Measurements from ENCODE around the gene RSPH6A.

RSPH6A gene

DNA sequence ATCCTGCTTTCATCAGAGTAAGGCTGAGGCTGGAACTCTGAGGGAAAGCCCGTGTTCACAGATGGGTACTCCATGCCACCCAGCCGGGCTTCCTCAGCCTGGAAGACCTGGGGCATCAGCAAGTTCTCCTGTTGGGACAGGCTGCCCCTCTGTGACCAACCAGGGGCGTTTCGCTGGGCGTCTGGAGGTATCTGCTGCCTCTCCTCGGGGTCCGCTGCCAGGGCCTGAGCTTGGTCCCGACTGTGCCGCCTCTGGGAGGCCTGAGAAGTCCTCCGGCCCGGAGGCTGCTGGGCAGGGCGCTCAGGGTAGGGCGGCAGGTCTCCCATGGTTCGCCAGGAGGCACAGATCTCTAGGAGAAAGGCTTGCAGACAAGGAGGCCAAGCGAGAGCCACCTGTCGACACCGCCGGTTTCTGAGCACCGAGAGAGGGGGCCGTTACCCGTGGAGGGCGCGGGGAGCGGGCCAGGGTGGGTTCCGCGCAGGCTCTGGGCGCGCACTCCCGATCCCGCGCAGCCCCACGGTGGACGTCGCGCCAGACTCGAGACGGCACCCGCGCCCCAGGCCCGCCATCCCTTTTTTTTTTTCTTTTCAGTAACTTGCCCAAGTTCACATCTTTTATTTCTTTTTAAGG, at the start of gene RSPH6A:
Gene RSPH6A (minus strand): TSS at position 458 of the 630 bp plus-strand sequence. CDS start 132 bp downstream, at position 326.
- DNase-seq: no peak

DNA sequence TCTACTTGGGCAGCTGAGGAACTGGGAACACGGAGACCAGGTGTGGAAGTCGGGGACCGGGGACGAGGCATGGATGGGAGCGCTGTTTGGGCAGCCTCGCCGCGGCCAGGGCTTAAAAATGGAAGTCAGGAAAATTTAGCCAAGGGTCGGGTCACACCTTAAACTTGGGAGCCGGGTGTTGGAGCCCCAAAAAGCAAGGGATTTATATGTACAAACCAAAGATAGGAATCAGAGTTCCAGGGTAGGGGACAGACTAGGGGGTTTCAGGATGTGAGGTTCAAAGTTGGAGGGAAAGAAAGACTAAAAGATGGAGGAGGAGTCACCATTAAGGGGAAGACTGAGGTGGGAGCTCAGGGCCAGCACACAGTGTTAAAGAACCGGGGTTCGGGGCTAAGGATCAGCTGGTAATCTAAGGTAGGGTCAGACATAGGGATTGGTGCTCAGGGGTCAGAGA, 49.5 kb upstream of the RSPH6A start:
- no peak for DNase-seq

DNA sequence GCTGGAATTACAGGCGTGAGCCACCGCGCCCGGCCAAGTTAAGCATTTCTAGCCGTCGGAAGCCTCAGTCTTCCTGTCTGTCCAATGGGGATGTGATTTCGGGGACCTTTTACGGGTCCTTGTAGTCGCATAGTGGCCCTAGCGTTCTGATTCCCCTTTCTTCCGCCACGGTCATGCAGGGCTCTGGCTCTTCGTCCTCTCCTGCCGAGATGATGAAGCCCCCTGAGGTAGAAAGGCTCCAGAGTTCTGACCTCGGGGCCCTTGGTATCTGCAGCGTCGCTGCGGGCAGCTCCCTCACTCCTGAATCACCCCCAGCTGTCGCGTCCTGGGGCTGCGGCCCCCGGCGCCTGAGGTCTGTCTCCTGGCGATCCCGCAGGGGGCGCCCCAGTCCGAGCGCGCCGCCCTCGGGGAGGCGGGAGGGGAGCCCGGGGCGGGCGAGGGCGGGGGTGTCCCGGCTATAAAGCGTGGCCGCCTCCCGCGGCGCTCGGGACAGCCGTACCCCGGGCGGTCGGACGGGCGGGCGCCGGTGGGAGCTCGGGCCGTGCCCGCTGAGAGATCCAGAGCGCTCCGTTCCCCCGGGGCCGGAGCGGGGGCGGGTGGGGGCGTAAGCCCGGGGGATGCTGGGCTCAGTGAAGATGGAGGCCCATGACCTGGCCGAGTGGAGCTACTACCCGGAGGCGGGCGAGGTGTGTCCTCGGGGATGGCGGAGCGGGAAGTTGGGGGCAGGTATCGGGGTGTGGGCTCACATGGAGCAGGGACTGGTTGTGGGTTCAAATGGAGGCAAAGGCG, 48.9 kb upstream of the RSPH6A start, which contains the start of gene FOXA3:
Gene FOXA3 (plus strand): TSS at position 487 of the 789 bp plus-strand sequence. CDS start 131 bp downstream, at position 618.
- peak; percentile 35 to 55 for DNase-seq

DNA sequence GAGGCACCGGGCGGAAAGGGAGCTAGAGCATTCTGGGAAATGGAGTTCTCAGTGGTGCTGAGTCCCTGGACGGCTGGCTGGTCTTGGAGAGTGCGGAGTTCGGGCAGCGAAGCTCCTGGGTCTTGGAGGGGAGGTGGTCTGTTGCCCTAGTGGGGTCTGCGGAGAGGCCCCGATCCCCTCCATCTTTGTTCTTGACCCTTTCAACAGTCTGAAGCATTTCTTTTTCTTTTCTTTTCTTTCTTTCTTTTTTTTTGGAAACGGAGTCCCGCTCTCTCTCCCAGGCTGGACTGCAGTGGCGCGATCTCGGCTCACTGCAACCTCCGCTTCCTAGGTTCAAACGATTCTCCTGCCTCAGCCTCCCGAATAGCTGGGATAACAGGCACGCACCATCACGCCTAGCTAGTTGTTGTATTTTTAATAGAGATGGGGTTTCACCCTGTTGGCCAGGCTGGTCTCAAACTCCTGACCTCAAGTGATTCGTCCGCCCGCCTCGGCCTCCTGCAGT, 48.3 kb upstream of the RSPH6A start:
- DNase-seq: no peak

DNA sequence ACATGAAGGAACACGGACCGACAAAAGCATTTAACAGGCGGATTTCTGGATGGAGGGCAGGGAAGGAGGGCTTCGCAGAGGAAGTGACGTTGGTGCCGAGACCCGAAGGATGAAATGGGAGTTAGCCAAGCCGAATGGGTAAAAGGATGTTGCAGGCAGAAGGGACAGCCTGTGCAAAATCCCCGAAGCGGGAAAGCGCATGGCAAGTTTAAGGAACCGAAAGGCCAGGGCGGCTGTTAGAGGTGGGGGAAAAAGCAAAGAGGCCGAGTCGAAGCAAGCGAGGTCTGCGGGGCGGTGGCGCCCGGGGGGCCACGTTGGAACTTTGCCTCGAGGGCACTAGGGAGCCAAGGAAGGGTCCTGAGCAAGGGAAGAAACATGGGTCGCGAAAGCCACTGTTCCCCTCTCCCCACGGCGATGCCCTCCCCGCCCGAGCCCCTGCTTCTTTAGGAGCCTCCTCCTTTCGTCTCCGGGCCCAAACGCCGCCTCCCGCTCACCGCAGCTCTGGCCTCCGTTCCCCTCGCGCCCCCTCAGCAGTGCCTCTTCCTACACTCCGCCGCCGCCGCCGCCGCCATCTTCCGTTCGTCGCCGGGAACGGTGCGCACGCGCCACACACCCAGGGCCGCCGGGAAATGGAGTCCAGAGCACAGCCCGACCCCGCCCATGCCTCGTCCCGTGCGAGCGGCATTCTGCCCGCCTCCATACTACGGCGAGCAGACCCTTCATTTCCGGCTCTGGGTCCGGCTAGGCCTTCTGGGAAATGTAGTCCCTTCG, 47.6 kb upstream of the RSPH6A start, which contains the start of gene SYMPK:
Gene SYMPK (minus strand): TSS at position 584 of the 771 bp plus-strand sequence. CDS start 8,652 bp downstream, outside the sequence.
- peak; percentile 99 for DNase-seq

DNA sequence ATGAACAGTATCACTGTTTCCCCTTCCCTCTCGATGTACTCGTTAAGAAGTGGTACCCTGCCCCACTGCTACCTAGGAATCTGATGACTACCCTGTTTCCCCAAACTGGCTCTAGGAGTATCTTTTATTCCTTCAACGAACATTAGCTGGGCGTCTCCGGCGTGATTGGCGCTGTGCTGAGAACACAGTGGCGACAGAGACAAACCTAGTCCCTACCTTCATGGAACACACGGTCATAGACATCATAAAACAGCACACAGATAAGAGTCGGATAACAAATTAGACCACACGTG, 47.1 kb upstream of the RSPH6A start:
- no peak for DNase-seq

DNA sequence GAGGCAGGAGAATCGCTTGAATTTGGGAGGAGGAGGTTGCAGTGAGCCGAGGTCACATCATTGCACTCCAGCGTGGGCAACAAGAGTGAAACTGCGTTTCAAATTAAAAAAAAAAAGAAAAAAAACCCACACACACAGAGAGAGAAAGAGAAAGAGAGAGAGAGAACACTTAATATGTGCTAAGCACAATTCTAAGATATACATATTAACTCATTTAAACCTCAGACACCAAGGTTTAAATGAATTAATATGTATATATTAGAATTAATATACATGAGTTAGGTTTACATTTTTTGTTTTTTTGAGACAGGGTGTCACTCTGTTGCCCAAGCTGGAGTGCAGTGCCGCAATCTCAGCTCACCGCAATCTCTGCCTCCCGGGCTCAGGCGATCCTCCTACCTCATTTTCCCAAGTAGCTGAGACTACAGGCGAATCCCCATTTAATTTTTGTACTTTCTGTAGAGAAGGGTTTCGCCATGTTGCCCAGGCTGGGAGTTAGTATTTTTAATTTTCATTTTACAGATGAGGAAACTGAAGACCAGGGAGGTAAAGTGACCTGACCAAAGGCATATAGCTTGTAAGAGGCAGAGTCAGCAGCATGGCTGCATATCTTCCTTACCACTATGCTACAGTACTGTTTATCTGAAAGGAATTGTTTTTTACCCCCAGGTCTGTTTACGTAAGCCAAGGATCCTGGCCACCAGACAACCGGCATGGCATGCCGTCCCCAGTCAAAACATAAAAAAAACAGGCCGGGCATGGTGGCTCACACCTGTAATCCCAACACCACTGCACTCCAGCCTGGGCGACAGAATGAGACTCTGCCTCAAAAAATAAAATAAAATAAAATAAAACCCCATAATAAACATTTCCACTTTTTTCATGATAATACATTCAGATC, 45.5 kb upstream of the RSPH6A start:
- no peak for DNase-seq

DNA sequence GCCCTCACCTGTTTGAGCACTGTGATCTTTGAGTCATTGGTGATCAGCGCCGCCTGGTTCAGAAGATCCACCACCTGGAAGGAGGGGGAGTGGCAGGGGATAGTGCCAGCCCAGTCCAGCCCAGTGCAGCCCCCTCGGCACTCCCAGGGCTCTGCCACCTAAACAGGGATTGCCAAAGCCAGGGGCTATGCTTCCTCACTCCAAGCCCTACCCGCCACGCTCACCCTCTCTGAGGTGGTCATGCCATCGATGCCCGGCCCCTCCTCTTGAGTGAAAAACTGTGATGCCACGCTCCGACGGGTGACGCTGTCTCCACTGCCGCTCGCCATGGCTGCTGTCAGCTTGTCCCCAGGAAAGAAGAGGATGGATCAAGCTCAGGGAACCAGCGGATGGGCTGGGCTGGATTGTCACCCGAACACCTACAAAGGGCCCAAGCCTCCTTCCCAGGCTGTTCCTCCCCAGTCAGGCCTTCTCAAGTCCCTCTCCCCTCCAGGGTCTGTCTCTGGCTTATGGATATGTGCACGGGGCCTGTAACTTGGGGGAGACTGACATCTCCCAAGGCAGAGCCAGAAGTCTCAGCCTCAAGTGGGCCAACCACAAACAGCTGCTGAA, 39.2 kb upstream of the RSPH6A start:
- no peak for DNase-seq

DNA sequence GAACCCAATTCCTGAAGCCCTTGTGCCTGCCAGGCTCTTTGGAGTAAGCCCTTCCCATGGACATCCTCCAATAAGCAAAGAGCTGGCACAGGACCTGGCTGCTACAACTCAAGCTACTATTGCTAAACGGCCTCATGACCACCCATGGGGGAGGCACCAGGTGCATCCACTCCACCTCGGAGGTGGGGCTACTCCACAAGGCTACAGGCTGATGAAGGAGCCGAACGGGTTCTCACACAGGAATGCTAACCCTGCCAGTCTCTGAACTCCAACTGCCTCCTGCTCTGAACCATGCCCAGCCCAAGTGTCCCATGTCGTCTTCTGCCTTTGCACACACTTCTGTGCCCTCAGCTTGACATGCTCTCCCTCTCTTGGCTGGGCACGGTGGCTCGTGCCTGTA, 37.9 kb upstream of the RSPH6A start:
- no peak for DNase-seq

DNA sequence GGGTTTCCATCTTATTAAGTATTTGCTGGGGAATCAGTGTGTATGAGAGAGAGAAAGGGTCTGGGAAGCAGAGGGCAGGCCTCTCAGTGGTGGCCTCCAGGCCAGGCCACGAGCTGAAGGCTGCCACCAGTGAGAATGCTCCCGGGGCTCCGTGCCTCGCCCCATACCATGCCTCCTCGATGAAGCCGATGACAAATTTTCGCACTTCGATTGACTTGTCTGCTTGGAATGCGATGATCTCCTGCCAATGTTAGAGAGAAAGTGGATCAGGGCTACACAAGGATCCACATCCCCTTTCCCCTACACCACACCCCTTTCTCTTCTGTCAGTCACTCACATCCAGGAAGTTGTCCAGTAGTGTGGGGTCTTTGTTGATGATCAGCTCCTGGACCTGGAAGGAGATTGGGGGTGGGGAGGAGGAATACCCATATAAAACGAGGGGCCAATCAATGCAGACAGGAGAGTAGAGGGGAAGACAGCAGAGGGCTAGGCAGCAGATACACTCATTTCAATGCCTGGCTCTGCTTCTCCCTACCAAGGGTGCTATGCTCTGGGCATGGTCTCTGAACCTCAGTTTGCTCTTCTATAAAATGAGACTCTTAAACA, 37.1 kb upstream of the RSPH6A start:
- no peak for DNase-seq

DNA sequence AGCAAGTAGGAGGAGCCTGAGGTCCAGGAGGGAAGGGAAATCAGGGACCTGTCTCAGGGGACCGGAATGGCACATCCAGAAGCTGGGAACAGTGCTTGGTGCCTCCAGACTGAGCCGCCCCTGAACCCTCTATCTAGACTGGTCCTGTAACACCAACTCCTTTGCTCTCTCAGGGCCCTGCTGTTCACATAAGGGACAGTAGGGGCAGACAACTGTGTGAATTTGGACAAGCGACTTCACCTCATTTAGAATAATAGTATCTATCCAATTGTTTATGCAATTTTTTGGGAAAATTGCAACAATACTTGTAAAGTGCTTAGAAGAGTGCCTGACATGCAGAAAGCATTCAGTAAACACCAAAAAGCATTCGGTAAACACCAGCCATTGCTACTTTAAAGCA, 33.8 kb upstream of the RSPH6A start:
- DNase-seq: no peak

DNA sequence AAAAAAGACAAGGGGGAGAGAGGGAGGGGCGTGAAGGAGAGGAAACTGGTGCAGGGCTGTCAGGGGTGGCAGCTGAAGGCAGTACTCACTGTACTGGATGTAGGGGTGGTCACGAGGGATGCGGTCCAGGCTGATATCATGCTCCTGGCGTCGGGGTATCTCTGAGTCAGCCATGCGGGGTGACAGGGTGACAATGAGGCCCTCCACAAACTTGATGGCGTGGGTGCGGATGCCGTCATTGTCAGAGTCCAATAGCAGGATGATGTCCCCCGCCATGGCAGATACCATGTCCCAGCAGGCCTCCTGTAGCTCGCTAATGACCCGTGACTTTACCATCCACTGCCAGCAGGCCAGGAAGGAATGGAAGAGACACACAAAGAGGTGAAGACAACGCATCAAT, 32.6 kb upstream of the RSPH6A start:
- no peak for DNase-seq

DNA sequence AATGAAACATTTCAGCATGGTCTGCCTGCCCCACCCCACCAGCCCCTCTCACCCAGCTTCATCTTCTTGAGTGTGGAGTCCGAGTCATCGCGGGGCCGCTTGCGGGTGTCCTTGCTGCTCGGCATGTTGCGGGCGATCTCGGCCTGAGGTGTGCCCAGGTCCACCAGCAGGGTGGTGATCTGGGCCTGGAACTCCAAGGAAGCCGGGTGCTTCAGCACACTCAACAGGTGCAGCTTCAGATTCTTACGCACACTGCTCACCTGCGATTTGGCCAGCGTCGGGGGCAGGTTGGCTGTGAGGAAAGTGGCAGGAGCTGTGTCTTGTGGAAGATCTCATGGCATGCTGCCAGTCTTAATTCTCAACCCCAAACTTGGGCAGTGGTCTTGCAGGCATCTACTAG, 27.1 kb upstream of the RSPH6A start:
- DNase-seq: no peak

DNA sequence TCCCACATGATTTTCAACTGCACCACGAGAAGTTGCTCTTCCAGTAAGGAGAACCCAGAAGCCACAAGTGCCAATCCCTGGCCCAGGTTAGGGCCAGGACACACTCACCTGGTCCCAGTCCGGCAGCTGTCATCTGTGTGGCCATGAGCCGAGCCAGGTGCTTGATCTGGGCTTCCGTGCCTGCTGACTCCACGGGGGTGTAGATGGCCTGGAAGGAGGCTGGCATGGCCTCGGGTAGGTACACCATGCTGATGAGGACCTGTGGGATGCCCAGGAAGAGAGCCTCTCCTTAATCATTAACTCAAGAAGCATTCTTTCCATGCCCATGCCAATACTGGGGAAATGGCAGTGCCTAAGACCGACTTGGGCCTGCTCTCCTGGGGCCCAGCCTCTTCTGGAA, 19.9 kb upstream of the RSPH6A start:
- DNase-seq: no peak

DNA sequence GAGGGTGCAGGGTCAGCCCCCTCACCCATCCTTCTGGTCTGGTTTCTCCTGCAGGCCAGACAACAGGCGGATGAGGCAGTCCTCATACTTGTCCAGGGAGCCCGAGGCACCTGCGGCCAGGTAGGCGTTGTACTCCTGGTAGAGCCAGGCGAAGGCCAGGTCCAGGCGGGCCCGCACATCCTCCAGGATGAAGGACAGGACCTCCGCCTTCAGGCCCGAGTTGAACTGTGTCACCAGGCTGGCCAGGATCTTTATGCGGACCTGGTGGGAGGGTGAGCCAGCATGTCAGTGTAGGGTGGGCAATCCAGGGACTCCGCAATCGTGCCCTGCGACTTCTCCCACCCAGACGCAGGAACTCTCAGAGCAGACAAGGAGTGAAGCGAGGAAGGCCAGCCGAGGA, 13.8 kb upstream of the RSPH6A start:
- DNase-seq: no peak

DNA sequence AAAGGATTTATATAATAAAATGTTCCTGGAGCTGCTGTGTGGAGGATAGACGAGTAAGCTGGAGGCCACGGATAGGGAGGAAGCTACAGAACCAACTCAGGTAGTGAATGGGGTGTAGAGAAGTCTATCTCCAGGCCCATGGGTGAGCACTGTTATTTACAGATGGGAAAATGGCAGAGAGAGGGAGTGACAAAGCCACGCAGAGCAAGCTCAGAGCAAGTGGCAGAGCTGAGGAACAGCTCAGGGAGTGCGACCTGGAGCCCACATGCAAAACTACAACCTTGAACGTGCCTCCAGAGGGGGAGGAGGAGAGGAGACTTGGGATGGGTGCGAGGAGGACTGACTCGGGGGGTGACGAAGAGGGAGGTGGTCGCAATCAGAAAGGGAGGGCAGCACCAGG, 13.4 kb upstream of the RSPH6A start:
- DNase-seq: no peak

DNA sequence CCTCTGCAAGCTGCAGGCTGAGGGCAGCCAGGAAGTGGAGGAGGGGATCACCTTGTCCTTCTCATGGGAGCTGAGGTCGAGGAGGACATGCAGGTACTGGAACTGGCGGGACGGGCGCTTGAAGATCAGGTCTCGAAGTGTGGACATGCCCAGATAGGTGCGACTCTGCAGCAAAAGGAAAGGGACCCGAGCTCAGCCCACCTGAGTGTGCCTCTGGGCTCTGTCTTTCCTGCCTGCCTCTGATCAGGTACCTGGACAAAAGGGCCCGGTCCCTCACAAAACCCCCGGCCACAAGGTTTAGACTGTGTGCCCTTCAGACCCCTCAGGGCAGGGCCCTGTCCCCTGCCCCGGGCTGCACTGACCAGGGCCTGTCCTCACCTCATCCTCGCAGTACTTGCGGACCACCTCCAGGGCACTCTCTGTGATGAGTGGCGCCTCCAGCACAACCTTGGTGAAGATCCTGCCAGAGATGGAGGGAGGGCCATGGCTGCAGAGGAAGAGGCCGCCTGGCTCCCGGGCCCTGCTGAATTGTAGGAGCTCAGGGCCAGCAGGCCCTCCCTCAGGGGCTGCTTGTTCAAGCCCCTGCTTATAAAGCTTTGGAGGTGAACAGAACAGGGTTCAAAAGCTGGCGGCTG, 12.5 kb upstream of the RSPH6A start:
- DNase-seq: no peak

DNA sequence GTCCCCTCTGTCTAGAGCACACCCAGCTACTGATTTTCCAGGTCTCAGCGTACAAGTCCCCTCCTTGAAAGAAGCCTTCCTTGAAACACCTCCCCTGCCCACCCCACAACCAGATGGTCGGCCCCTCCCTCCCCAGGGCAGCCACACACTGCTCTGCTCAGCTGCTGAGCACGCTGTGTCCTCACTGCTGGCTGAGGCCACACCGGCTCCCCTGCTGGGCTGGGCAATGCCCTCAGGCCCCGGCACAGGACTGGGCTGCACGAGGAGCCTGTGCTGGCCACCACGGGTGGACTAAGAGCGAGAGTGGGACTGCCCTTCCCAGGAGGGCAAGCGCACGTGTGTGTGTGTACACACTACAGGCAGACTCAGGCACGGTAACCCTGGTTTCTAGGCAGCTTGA, 11.8 kb upstream of the RSPH6A start:
- no peak for DNase-seq

DNA sequence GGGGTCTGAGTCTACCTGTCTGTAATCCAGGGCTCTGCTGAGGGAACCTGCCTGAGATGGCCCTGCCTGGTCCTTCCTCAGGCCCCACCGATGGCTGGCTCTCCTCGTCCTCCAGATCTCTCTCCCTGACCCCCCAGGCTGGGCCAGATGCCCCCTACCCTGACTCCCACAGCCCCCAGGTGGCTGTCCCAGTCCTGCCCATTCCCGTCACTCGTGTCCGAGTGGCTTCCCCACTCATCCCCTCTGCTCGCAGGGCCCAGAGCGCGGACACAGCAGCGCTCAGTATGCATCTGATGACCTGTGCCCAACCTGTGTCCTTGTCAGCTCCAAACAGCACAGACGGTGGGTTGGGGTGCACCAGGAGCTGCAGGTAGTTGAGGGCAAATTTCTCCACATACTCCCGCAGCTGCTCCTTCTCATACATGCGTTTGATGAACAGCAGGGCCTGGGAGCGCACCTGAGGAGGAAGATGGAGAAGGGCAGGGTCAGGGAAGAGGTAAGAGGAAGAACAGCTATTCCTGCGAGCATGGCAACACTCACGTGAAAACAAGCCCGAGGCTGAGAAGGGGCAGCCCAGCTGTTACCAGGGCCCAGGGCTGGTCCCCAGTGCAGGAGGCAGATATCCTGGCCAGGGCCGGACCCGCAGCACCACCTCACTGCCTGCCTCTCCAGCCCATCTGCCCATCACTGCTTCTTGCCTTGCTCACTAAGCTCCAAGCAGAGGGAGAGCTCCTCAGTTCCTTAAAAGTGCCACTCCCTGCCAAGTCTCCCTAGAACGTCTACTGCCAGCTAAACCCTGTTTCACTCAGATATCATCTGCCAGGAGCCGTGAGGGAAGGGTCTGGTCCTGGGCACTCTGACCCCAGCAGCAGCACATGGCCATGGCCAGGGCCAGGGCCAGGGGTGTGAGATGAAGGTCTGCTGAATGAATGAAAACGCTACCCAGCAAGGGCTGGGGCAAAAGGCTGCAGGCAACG, 11.1 kb upstream of the RSPH6A start:
- no peak for DNase-seq

DNA sequence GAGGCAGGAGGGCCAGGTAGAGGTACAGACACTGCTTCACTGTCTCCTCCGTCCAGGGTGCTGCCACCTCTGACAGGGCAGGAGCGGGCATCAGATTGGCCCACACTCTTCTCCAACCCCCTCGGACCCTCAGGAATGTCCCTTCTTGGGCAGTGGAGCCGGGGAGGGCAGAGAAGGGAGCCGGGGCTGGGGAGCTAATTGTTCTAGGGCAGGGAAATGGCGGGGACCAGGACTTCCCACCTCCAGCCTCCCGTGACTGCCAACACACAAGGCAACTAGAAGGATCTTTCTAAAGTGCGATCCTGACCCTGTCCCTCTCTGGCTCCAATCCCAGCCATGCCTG, 10.1 kb upstream of the RSPH6A start:
- DNase-seq: no peak

All from SHP77 (cell line).